Spinal cord (tissue), 10 donors: ENCODE data around the gene CCDC117. TPM values are rescaled to one million over a fixed set of nuclear protein-coding genes. Genes with fewer than 3 reads are reported as not detected.
A peak's percentile ranks its signal among the peaks of the same experiment; 100 is the strongest.
"Not testable (repeated sequence)": the region's sequence is repeated elsewhere in the genome, so short reads cannot be mapped to it uniquely, and the experiment has no call there.

Source experiments
- DNase-seq, 6 donors: peaks; one replicate each; pipeline versions ENCODE4 v3.0.0 to v3.0.0-alpha.2; 2013 to 2015; ENCODE audit warnings: low spot score in 6 of 6, low read depth in 4 of 6
- H3K27ac ChIP-seq: one replicate; pipeline ENCODE4 v1.5.1; 2013; ENCODE audit warnings: low read depth, low read length, control low read depth
- H3K27me3 ChIP-seq: one replicate; pipeline ENCODE4 v1.6.1; 2013; ENCODE audit warnings: low read length; ENCODE audit not compliant: control insufficient read depth, insufficient read depth
- H3K36me3 ChIP-seq: one replicate; pipeline ENCODE4 v1.6.1; 2013; ENCODE audit warnings: low read length; ENCODE audit not compliant: control insufficient read depth, insufficient read depth
- H3K4me1 ChIP-seq: one replicate; pipeline ENCODE4 v1.6.1; 2013; ENCODE audit warnings: low read length; ENCODE audit not compliant: control insufficient read depth, insufficient read depth
- H3K4me3 ChIP-seq: one replicate; pipeline ENCODE4 v1.5.1; 2013; ENCODE audit warnings: low read depth, low read length, control low read depth
- H3K9me3 ChIP-seq: one replicate; pipeline ENCODE4 v1.6.1; 2013; ENCODE audit warnings: low read length; ENCODE audit not compliant: control insufficient read depth, insufficient read depth
- WGBS: methylation state at CpG from one replicate; pipeline ENCODE4 v1.1.5; 2013; ENCODE audit warnings: missing lambda C conversion rate; ENCODE audit not compliant: insufficient coverage; 5-methylcytosine and 5-hydroxymethylcytosine counted together
- polyA plus RNA-seq, 2 donors: library from polyadenylated mRNA; unstranded; fragments of 120-200 nt; gene quantifications; one replicate each; pipeline ENCODE4 v1.2.1, GENCODE V29; 2013; ENCODE audit not compliant: insufficient read length in 2 of 2
- total RNA-seq, 2 donors: library from RNA; depleted of rRNA in 1 of 2; stranded (reverse); fragments of 120-200 nt in 1 of 2; fragments of >200 nt in 1 of 2; gene quantifications; one replicate each; pipeline versions ENCODE4 v1.2.3 to v1.2.4, GENCODE V29; 2013 to 2014
- donor health status: healthy.

The CCDC117 gene
- total and polyA plus RNA-seq, 4 donors, result 12.9 to 26.8 (median 19.6) TPM

DNA sequence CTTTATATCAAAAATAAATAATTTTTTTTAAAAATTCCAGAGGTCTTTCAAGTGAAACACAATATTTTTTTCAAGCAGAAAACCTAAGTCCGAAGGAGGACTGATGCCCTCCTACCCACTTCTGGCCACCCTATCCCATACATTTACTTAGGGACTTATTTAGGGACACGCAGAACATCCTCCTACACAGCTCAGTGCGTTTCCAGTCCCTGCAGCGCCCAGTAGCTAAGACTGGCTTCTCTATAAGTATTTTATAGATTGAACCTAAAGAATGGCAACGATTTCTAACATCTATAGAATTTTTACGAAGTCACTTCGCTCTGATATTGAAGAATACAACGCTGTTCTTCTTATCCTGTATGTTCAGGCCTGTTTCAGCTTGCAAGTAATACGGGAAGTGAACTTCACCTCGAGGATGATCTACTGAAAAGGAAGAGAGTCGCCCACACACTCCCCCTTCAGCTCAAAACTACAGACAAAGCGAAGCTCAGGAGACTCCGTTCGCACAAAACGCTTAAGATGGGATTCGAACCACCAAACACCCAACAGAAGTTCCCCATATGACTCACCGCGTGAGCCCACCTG, 31.2 kb upstream of the CCDC117 start:
- 0% methylated on average over 11 of the region's 18 CpGs for WGBS
- H3K4me3 ChIP-seq, result peak overlapping the region; percentile 100
- peak overlapping the region; percentile 25 for H3K27ac ChIP-seq
- no peak for DNase-seq
- no peaks in the 10 kb centered on the region for H3K27me3 ChIP-seq
- H3K36me3 ChIP-seq, result peaks cover 22% of the 10 kb centered on the region
- no peaks in the 10 kb centered on the region for H3K9me3 ChIP-seq
- no peaks in the 10 kb centered on the region for H3K4me1 ChIP-seq

DNA sequence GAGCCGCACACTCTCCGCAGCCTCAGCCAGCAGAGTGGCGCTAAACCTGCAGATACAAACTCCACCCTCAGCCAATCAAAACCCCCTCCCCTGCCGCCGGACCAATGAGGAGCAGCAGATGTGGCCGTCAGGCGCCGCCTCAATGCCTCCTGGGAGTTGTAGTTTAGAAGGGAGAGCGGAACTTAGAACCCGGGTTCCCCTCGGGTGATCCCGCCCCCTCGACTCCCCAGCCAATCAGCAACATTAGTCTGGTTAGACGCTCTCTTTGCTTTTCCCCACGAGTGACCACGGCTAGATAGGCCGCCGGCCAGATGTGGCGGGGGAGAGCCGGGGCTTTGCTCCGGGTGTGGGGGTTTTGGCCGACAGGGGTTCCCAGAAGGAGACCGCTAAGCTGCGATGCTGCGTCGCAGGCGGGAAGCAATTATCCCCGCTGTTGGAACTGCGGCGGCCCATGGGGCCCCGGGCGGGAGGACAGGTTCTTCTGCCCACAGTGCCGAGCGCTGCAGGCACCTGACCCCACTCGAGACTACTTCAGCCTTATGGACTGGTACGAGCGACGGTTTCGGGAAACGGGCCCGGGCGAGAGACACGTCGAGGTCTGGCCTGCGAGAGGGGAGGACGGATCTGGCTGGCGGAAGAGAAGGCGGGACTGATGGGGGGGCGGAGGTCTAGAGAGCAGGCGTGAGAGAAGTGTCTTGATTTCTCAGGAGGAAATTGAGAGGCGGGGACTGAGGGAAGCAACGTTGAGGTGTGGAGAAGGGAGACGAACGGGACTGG, 30.5 kb upstream of the CCDC117 start, which contains the start of the genes CHEK2 and HSCB:
Gene CHEK2 (minus strand): TSS at position 36 of the 777 bp plus-strand sequence. CDS start 7,099 bp downstream, outside the sequence.
Gene HSCB (plus strand): TSS at position 255 of the 777 bp plus-strand sequence. CDS start 57 bp downstream, at position 312.
- WGBS, result under 1% methylated on average over 49 of the region's 54 CpGs
- H3K4me3 ChIP-seq, result peak within 1 kb of the TSS; percentile 100
- peak; percentile 90 to 100 (median 98) for DNase-seq
- no peaks in the 10 kb centered on the region for H3K27me3 ChIP-seq
- H3K27ac ChIP-seq, result peak within 1 kb of the TSS; percentile 99
- no peaks in the 10 kb centered on the region for H3K4me1 ChIP-seq
- H3K36me3 ChIP-seq, result peaks cover 28% of the 10 kb centered on the region
- H3K9me3 ChIP-seq, result no peaks in the 10 kb centered on the region

DNA sequence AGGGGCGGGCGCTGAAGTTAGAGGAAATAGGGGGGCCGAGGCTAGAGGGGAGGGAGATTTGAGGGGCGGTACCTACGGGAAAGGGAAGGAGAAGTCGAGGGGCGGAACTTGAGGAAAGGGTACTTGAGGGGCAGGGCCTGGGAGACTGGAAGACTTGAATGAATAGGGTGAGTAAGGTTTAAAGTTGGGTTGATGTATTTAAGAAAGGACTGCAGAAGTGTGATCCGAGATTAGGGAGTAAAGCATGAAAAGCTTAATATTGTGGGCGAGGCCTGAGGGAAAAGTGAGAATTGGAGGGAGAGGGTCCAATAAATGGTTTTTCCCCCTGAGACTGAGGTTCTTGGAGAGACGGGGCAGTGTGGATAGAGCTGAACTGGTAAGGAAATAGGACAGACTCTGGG, 29.9 kb upstream of the CCDC117 start:
- Histone ChIP-seq H3K4me3 (peak overlapping the region; percentile 100), H3K9me3 (no peaks in the 10 kb centered on the region), H3K27me3 (no peaks in the 10 kb centered on the region), H3K27ac (peak overlapping the region; percentile 99), H3K36me3 (peaks cover 32% of the 10 kb centered on the region), H3K4me1 (no peaks in the 10 kb centered on the region)
- DNase-seq, result no peak
- 0% methylated on average over 10 of the region's 10 CpGs for WGBS

DNA sequence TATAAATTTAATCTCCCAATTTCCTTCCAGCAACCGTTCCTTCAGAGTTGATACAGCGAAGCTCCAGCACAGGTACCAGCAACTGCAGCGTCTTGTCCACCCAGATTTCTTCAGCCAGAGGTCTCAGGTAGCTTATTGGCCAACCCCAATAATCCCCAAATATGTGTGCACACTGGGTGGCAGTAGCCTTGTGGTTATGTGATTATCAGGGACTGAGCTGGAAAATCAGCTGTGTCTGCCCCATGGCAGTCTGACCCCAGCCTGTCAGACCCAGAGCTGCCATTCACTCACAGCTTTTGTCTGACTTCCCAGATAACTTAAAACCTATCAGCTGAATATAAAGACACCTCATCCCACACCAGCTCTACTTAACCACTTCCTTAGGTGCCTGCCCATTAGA, 28.6 kb upstream of the CCDC117 start:
- Histone ChIP-seq H3K36me3 (peaks cover 44% of the 10 kb centered on the region), H3K9me3 (no peaks in the 10 kb centered on the region), H3K27ac (no peak overlapping the region), H3K27me3 (no peaks in the 10 kb centered on the region), H3K4me3 (no peak overlapping the region), H3K4me1 (no peaks in the 10 kb centered on the region)
- 95% methylated on average over 3 of the region's 3 CpGs for WGBS
- no peak for DNase-seq

DNA sequence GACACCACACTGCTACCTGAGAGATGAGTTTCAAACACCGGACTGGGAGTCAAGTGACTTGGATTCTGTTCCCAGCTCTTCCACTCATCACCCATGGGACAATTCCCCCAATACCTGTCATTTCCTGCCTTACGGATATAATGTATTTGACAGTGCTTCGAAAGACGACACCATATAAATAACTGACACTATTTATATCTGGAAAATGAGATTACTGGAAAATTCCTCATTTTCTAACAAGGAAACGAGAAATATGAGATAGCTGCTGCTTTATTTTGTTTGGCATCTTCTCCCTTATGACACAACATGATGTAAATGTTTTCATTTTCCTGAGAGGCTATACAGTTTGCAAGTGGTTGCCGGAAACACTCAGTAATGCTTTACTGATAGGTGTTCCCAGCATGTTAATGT, 22.0 kb upstream of the CCDC117 start:
- Histone ChIP-seq H3K27ac (no peak overlapping the region), H3K27me3 (no peaks in the 10 kb centered on the region), H3K4me3 (no peak overlapping the region), H3K9me3 (no peaks in the 10 kb centered on the region), H3K36me3 (peaks cover 39% of the 10 kb centered on the region), H3K4me1 (no peaks in the 10 kb centered on the region)
- peak in 1 of 6 donors; percentile 51 for DNase-seq
- WGBS, result no CpG with 5 or more reads among the region's 6 CpGs

DNA sequence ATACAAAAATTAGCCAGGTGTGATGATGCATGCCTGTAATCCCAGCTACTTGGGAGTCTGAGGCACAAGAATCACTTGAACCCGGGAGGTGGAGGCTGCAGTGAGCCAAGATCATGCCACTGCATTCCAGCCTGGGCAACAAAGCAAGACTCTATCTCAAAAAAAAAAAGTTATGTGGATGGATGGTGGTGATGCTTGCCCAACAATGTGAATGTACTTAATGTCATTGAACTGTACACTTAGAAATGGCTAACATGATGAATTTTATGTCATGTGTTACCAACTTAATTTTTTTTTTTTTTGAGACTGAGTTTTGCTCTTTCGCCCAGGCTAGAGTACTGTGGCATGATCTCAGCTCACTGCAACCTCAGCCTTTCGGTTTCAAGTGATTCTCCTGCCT, 18.0 kb upstream of the CCDC117 start:
- H3K27ac ChIP-seq, H3K4me3 ChIP-seq, H3K4me1 ChIP-seq, DNase-seq, H3K36me3 ChIP-seq, H3K9me3 ChIP-seq, H3K27me3 ChIP-seq: not testable (repeated sequence)
- WGBS, result 100% methylated on average over 2 of the region's 3 CpGs

DNA sequence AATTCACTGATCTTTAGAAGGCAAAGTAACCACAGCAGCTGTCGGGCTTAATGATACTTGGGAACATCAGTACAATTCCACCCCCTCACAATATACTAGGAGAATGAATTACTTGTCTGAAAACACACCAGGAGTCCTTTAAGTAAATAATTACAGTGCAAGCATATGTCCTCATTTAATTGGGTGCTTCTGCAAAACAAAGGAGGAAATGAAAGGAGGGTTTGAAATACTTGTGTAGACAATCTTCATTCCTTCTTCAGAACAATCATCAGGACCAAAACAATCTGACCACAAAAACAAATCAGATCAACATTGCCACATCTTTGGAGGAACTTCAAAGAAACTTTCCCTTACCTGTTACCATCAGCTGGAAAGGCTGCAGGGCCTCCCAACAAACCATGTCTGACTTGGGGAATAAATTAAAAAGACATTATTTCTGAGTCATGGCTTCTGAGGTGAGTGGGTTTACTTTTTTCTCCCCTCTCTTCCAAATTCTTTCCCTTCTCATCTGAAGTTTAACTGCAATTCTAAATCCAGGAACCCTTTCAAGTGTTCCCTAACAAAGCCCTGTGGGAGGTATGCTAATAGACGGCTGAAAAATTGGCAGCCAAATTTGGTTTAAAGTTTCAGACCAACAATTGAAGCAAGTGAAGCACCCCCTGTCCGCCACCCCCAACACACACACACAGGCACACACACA, 12.5 kb upstream of the CCDC117 start:
- Histone ChIP-seq H3K4me3 (no peak overlapping the region), H3K27ac (no peak overlapping the region), H3K36me3 (no peaks in the 10 kb centered on the region), H3K27me3 (no peaks in the 10 kb centered on the region), H3K9me3 (no peaks in the 10 kb centered on the region), H3K4me1 (peaks cover 3% of the 10 kb centered on the region)
- no CpG with 5 or more reads among the region's 3 CpGs for WGBS
- peak in 2 of 6 donors; percentile 22 to 60 for DNase-seq

DNA sequence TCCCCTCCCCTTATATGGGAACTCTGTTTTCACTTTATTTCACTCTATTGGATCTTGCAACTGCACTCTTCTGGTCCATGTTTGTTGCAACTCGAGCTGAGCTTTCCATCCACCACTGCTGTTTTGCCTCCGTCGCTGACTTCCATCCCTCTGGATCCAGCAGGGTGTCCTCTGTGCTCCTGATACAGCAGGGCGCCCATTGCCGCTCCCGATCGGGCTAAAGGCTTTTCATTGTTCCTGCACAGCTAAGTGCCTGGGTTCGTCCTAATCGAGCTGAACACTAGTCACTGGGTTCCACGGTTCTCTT, 11.1 kb upstream of the CCDC117 start:
- H3K4me3 ChIP-seq, result no peak overlapping the region

DNA sequence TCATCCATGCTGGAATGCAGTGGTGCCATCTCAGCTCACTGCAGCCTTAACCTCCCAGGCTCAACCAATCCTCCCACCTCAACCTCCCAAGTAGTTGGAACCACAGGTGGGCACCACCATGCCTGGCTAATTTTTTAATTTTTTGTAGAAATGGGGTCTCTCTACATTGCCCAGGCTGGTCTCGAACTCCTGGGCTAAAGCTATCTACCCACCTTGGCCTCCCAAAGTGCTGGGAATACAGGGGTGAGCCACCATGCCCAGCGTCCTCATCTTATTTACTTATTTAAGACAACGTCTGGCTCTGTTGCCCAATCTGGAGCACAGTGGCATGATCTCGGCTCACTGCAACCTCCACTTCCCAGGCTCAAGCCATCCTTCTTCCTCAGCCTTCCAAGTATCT, 10.5 kb upstream of the CCDC117 start:
- not testable (repeated sequence) for H3K36me3 ChIP-seq, H3K27me3 ChIP-seq, H3K4me3 ChIP-seq, DNase-seq, H3K9me3 ChIP-seq, H3K27ac ChIP-seq, H3K4me1 ChIP-seq
- 94% methylated on average over 4 of the region's 4 CpGs for WGBS

More for the DNA sequence above, 11.1 kb upstream of the CCDC117 start:
- H3K4me1 ChIP-seq, result peaks cover 3% of the 10 kb centered on the region
- H3K27ac ChIP-seq, result no peak overlapping the region
- 88% methylated on average over 6 of the region's 10 CpGs for WGBS
- no peaks in the 10 kb centered on the region for H3K27me3 ChIP-seq
- no peaks in the 10 kb centered on the region for H3K36me3 ChIP-seq
- no peak for DNase-seq
- no peaks in the 10 kb centered on the region for H3K9me3 ChIP-seq
